Sigmoid colon (tissue), 3 donors: ENCODE data around the gene ZNF789.

Experiments used
- POLR2A ChIP-seq, 2 donors: fragments of 450-650 bp; IDR thresholded peaks; one replicate each; pipeline ENCODE4 v1.6.1; 2016; ENCODE audit warnings: antibody characterized with exemption in 2 of 2, mild to moderate bottlenecking in 2 of 2, moderate library complexity in 2 of 2
- TF ChIP-seq, protein P1 (sequence below), 4 experiments: fragments of 450-650 bp in 3 of 4; fragments of 200-600 bp in 1 of 4; IDR thresholded peaks; one replicate each; pipeline ENCODE4 v1.5.1; 2016 to 2019; ENCODE audit warnings: antibody characterized with exemption in 4 of 4, mild to moderate bottlenecking in 3 of 4, moderate library complexity in 2 of 4

DNA sequence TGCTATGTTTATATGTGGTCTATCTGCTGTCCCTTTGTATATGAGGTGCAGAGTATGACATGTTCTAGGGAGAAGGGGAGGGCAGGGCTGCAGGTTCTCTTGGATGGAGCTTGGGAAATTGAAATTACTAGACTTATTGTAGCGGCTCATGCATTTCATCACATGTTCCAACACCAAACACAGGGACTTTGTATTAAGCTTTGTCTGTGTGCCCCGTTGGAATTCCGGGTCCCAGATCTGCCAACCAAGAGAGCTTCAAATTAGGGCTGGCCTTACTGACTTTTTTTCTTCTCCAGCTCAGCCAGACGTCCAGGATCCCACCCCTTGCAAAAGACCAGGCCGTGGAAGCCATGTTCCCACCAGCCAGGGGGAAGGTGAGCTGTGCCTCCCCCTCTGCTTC lies 3.4 kb downstream of the ZNF789 start:
- TF ChIP-seq POLR2A (IDR thresholded peaks at IDR 0.05): no peak
- TF ChIP-seq, protein P1, sequence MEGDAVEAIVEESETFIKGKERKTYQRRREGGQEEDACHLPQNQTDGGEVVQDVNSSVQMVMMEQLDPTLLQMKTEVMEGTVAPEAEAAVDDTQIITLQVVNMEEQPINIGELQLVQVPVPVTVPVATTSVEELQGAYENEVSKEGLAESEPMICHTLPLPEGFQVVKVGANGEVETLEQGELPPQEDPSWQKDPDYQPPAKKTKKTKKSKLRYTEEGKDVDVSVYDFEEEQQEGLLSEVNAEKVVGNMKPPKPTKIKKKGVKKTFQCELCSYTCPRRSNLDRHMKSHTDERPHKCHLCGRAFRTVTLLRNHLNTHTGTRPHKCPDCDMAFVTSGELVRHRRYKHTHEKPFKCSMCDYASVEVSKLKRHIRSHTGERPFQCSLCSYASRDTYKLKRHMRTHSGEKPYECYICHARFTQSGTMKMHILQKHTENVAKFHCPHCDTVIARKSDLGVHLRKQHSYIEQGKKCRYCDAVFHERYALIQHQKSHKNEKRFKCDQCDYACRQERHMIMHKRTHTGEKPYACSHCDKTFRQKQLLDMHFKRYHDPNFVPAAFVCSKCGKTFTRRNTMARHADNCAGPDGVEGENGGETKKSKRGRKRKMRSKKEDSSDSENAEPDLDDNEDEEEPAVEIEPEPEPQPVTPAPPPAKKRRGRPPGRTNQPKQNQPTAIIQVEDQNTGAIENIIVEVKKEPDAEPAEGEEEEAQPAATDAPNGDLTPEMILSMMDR (IDR thresholded peaks at IDR 0.05): no peak
